GM19463 (cell line): ENCODE measurements around the gene GPR150.
"Not testable (repeated sequence)": the region's sequence is repeated elsewhere in the genome, so short reads cannot be mapped to it uniquely, and the experiment has no call there.

ENCODE experiments used
- ATAC-seq: cut with Tn5 transposase; IDR thresholded peaks from one replicate; pipeline ENCODE4 v1.9.1; 2021; ENCODE audit warnings: mild to moderate bottlenecking, moderate library complexity; ENCODE audit not compliant: unreplicated experiment

GPR150 gene

GRCh38 chr5:95621839-95622629, 2.1 kb downstream of the GPR150 start:
- ATAC-seq = no peak

DNA sequence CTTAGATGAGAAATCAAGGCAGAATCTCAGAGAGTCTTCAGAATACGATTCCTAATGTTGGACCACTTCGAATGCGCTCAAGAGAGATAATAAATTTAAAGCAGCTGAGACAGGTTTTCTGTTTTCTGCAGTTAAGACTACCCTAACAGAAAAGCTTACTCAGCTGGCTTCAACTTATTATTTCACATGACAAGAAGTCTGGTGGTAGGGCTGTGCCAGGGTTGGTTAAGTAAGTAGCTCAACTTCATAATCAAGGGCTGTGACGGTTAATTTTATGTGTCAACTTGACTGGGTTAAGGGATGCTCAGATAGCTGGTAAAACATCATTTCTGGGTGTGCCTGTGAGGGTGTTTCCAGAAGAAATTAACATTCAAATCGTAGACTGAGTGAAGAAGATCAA, 3.8 kb downstream of the GPR150 start:
- no peak for ATAC-seq

GRCh38 chr5:95624368-95624767, 4.5 kb downstream of the GPR150 start:
- ATAC-seq = no peak

DNA sequence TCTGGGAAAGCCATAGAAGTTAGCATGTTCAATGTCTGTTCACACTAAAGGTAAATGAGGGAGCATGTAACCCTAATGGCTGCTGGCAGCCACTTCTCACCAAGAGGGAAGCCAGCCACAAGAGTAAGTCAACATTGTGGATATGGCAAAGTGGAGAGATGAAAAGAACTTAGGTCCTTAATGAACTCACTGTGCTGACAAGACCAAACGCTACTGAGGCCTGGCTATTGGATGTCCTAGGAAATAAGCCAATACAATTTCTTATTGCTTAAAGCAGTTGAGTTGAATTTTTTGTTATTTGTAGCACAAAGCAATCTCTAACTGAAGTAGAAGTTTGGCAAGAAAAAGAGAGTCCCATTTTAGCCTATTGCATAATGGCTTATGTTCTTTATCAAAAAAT, 6.8 kb downstream of the GPR150 start:
- ATAC-seq = no peak

DNA sequence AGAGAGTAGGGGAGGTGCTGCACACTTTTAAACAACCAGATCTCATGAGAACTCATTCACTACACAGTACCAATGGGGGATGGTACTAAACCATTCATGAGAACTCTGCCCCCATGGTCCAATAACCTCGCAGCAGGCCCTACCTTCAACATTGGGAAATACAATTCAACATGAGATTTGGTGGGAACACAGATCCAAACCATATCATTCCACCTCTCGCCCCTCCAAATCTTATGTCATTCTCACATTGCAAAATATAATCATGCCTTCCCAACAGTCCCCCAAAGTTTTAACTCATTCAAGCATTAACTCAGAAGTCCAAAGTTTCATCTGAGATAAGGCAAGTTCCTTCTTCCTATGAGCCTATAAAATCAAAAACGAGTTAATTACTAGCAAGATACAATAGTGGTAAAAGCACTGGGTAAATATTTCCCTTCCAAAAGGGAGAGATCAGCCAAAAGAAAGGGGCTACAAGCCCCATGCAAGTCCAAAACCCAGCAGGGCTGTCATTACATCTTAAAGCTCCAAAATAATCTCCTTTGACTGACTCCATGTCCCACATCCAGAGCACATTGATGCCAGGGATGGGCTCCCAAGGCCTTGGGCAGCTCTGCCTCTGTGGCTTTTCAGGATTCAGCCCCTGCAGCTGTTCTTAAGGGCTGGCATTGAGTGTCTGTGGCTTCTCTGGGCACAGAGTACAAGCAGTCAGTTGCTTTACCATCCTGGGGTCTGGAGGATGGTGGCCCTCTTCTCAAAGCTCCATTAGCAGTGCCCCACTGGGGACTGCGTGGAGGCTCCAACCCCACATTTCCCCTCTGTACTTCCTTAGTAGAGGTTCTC, 8.3 kb downstream of the GPR150 start:
- no peak for ATAC-seq

DNA sequence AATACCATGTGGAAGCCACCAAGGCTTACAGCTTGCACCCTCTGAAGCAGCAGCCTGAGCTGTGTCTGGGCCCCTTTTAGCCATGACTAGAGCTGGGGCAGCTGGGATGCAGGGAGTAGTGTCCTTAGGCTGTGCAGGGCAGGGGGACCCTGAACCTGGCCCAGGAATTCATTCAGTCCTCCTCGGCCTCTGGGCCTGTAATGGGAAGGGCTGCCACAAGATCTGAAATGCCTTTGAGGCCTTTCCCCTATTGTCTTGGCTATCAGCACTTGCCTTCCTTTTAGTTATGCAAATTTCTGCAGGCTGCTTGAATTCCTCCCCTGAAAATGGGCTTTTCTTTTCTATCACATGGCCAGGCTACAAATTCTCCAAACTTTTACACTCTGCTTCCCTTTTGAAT, 9.0 kb downstream of the GPR150 start:
- no peak for ATAC-seq

DNA sequence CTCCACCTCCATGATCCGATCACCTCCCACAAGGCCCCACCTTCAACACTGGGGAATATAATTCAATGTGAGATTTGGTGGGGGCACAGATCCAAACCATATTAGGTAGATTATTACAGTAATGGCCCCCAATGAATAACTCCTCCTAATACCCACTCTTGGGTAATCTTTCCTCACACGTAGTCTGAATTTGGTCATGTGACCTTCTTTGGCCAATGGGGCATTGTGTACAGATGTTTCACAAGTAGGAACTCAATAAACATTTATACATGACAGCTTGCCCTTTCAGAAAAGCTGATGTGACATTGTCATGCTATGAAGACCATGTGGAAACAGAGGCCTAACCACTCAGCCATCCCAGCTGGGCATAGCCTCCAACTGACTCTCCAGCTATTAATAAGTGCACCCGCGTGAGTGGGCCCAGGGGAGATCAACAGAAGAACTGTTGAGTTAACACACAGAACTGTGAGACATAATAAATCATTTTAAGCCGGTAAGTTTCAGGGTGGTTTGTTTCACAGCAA, 10.6 kb downstream of the GPR150 start:
- no peak for ATAC-seq

DNA sequence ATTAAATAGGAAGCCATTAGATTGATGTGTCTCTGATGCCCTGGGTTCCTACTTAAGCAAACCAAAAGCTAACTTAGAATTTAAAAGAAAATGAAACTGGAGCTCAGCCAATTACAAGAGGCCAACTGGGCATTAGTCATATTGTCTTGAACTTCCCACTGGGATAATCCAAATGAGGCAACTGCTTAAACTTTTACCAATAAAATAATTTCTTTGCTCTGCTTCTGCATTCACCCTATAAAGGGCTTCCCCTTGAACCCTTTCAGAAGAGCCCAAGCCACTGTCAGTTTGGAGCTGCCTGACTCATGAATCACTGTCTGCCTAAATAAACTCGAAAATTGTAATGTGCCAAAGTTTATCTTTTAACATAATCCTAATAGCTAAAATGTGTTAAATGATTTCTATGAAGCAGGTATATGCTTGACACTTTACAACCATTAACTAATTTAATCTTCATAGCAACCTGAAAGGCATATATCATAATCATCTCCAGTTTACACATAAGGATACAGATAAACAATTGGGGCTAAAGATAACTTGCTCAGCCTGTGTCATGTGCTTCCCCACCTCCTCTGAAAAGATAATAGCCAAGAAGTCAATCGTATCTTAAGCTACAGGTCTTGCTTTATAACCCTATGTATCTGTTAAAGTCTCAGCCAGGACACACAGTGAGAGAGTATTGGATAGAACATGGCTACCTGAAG, 11.5 kb downstream of the GPR150 start:
- ATAC-seq = peak; percentile 8

DNA sequence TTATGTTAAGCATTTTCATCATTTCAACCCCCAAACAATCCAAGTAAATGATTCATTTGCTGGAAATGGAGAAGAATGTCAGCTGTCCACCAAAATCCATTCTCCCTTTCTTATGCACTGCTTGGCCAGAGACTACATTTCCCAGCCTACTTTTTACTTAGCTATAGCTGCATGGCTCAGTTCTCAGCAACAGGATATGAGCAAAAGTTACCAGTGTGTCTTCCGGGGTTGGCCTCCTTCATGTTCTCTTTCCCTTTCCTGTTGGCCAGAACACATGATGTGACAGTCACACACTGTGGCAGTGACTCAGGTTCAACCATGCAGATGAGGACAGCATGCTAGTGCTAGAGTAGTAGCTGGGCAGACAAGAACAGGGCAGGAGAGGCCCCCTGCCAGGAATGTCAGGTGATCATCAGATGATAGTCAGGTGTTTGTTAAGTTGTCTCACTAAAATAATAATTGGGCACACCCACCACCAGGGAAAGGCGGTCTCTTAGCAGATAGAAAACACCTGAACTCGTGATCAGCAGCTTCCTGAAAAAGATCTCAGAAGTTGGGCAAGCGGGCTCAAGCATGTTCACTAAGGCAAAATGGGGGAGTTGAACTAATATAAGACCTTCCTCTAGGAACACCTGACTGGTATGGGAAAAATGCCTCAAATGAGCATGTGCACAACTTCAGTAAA, 12.2 kb downstream of the GPR150 start:
- ATAC-seq = peak; percentile 98

DNA sequence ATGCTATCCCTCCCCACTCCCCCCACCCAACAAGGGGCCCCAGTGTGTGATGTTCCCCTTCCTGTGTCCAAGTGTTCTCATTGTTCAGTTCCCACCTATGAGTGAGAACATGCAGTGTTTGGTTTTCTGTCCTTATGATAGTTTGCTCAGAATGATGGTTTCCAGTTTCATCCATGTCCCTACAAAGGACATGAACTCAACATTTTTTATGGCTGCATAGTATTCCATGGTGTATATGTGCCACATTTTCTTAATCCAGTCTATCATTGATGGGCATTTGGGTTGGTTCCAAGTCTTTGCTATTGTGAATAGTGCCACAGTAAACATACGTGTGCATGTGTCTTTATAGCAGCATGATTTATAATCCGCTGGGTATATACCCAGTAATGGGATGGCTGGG, 13.1 kb downstream of the GPR150 start:
- not testable (repeated sequence) for ATAC-seq

- ATAC-seq = no peak
These were observed 13.8 kb downstream of the GPR150 start for GRCh38 chr5:95633671-95634070.

GRCh38 chr5:95634081-95634480, 14.2 kb downstream of the GPR150 start:
- ATAC-seq = no peak

- ATAC-seq = no peak
These were observed 18.7 kb downstream of the GPR150 start for GRCh38 chr5:95638632-95639031.

DNA sequence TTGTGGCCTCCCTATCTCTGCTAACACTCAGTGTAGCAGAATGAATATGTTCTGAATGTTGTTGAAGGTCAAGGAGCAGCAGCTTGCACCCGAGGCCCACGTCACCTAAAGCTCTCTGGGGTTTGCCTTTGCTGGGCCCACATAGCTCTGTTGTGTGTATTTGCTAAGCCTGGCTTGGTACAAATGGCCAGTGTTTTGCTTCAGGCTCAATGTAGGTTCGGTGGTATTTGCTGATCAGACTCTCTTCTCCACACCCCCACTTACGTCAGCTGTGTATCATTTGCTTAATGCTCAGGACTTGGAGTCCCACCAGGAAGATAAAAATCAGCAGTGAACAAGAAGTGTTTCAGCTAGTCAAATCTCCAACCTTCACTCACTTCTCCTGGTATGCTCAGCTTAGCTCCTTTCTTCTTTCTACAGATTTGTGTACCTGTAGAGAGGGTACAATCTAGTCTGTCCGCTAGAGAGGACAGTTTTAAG, 21.9 kb downstream of the GPR150 start:
- no peak for ATAC-seq

DNA sequence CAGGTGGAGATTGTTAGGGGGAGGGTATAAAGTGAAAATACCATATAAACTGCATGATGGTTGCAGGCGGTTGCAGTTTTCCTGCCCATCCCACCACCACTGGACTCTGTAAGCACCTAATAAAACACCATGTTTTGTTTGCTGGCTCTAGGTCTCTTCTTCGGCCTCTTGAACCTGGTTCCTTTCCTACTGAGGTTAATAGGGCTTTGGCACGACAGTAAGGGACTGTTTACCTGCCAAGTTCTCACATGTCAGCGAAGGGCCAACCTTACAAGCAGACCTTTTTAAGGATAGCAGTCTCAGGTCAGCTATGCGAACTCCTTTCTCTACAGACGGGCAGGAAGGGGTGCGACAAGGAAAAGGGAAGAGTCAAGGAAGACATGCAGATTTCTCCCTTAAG, 23.3 kb downstream of the GPR150 start:
- no peak for ATAC-seq

- ATAC-seq = peak; percentile 20
These were observed 24.6 kb downstream of the GPR150 start for GRCh38 chr5:95644351-95645042.

- ATAC-seq = not testable (repeated sequence)
These were observed 26.3 kb downstream of the GPR150 start for GRCh38 chr5:95646226-95646568.

- ATAC-seq = peak; percentile 96
These were observed 26.9 kb downstream of the GPR150 start, which contains the start of gene RFESD for GRCh38 chr5:95646569-95647431. TSS of gene RFESD (plus strand) at chr5:95646777. CDS start at chr5:95652272, 5,495 bp downstream.
